Measurements from ENCODE around the gene FKBP15.
"Not testable (repeated sequence)": the region's sequence is repeated elsewhere in the genome, so short reads cannot be mapped to it uniquely, and the experiment has no call there.

Gene FKBP15

DNA sequence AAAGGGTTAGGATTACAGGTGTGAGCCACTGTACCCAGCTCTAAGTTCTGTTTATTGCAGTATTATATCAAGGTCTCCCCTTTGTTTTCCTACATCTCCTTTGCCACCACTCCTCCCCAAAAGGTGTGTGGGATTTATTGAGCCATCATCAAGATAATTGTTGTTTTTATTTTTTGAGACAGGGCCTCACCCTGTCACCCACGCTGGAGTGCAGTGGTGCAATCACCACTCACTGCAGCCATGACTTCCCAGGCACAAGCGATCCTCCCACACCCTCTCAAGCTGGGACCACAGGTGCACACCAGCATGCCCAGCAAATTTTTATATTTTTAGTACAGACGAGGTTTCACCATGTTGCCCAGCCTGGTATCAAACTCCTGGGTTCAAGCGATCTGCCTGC is 24.8 kb upstream of the FKBP15 start:
- H3K4me3 ChIP-seq: no peak overlapping the region
- no peak for DNase-seq (ENCODE audit: low spot score)
- no peak for TF ChIP-seq CTCF (IDR thresholded peaks at IDR 0.05)
- no peak overlapping the region for H3K27ac ChIP-seq

DNA sequence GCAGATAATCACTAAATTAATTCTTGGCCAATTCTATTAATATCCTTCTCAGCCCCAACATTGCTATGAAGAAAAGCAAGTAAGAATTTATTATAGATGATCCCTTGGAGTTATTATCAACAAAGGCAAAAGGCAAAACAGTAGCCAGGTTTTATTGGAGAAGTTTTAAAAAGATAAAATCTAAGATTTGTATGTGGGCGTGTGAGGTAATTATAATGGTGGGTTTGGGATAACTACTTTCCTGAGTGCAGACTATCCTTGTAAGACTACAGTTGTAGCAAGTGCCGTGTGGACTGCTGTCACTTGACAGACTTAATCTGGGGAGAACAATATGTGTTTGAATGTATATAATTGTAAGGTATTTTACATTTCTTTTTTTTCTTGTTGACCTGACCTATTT is 23.5 kb upstream of the FKBP15 start:
- no peak overlapping the region for H3K4me3 ChIP-seq
- no peak overlapping the region for H3K27ac ChIP-seq
- TF ChIP-seq CTCF (IDR thresholded peaks at IDR 0.05): no peak
- no peak for DNase-seq (ENCODE audit: low spot score)

GRCh38 chr9:113241161-113241560 is 20.1 kb upstream of the FKBP15 start:
- Histone ChIP-seq H3K4me3 (no peak overlapping the region), H3K27ac (no peak overlapping the region)
- no peak for TF ChIP-seq CTCF (IDR thresholded peaks at IDR 0.05)
- no peak for DNase-seq (ENCODE audit: low spot score)

GRCh38 chr9:113238859-113239232 is 17.8 kb upstream of the FKBP15 start:
- H3K4me3 ChIP-seq: no peak overlapping the region
- no peak for TF ChIP-seq CTCF (IDR thresholded peaks at IDR 0.05)
- H3K27ac ChIP-seq: no peak overlapping the region
- DNase-seq (ENCODE audit: low spot score): no peak

GRCh38 chr9:113238202-113238858 is 17.3 kb upstream of the FKBP15 start:
- Histone ChIP-seq H3K27ac (no peak overlapping the region), H3K4me3 (no peak overlapping the region)
- no peak for DNase-seq (ENCODE audit: low spot score)
- no peak for TF ChIP-seq CTCF (IDR thresholded peaks at IDR 0.05)

DNA sequence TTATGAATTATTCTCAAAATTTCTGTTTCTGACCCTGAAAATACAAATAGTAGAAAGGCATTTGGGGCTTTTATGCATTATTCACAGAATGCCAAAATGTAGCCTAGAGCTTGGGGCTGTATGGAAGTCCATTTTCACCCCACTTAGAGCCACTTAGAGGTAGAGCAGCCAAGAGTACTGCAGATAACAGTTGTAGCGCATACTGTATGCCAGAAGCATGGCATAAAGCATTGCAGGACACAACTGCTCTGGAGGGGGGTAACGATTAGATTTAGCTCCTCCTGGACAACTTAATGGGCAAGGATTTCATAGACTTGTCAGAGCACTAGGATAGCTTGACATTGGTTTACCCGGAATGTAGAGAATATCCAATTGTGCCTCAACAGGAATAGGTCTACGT is 15.9 kb upstream of the FKBP15 start:
- Histone ChIP-seq H3K27ac (no peak overlapping the region), H3K4me3 (no peak overlapping the region)
- no peak for DNase-seq (ENCODE audit: low spot score)
- TF ChIP-seq CTCF (IDR thresholded peaks at IDR 0.05): no peak

DNA sequence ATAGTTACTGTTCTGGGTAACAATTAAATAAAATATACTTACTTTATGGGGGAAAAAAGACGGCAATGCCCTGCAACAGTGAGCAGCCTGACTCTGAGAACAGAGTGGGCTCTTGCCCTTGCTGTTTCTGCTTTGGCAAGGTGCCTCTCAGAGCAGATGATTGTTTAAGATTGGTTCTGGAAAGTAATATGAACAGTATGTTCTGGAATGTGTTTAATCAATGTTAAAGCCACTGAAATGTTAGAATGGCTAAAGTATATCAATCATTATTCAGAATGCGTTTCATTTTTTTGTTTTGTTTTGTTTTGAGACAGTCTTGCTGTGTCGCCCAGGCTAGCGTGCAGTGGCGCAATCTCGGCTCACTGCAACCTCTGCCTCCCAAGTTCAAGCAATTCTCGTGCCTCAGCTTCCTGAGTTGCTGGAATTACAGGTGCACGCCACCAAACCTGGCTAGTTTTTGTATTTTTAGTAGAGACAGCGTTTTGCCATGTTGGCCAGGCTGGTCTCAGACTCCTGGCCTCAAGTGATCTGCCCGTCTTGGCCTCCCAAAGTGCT is 14.7 kb upstream of the FKBP15 start:
- H3K27ac ChIP-seq; H3K4me3 ChIP-seq; DNase-seq (ENCODE audit: low spot score): not testable (repeated sequence)
